Osteoblast (primary cell): ENCODE results near the gene EHD4. TPM values are rescaled to one million over a fixed set of nuclear protein-coding genes. Genes with fewer than 3 reads are reported as not detected.
A peak's percentile ranks its signal among the peaks of the same experiment; 100 is the strongest.

Source experiments
- DNase-seq: peaks from one replicate; pipeline ENCODE4 v3.0.0; 2011; ENCODE audit warnings: low spot score, mixed read lengths; ENCODE audit not compliant: insufficient read length; ENCODE audit errors: missing footprints
- H2AFZ ChIP-seq: 2 replicates; pipeline ENCODE4 v1.6.0; 2011; ENCODE audit warnings: mild to moderate bottlenecking, low read length
- H3K27ac ChIP-seq: 2 replicates; pipeline ENCODE4 v1.5.1; 2011; ENCODE audit warnings: mild to moderate bottlenecking, low read depth, low read length, moderate library complexity
- H3K27me3 ChIP-seq: 2 replicates; pipeline ENCODE4 v1.6.0; 2012; ENCODE audit warnings: mild to moderate bottlenecking, control low read depth, inconsistent platforms, low read length, moderate library complexity; ENCODE audit not compliant: insufficient read depth
- H3K36me3 ChIP-seq: 2 replicates; pipeline ENCODE4 v1.5.1; 2011; ENCODE audit warnings: mild to moderate bottlenecking, low read length, control low read depth, moderate library complexity; ENCODE audit not compliant: insufficient read depth
- H3K4me1 ChIP-seq: 2 replicates; pipeline ENCODE4 v1.5.1; 2011; ENCODE audit warnings: mild to moderate bottlenecking, low read length, control low read depth, moderate library complexity; ENCODE audit not compliant: insufficient read depth
- H3K4me2 ChIP-seq: 2 replicates; pipeline ENCODE4 v1.6.0; 2011; ENCODE audit warnings: mild to moderate bottlenecking, low read length; ENCODE audit not compliant: insufficient read depth
- H3K4me3 ChIP-seq: fragments of 200-600 bp; sonication (generic); 3 replicates; pipeline ENCODE4 v1.5.1; 2012; ENCODE audit warnings: mild to moderate bottlenecking, low read length, inconsistent platforms; ENCODE audit not compliant: insufficient read depth
- H3K79me2 ChIP-seq: 2 replicates; pipeline ENCODE4 v1.6.0; 2012; ENCODE audit warnings: mild to moderate bottlenecking, low read length, control low read depth, inconsistent platforms; ENCODE audit not compliant: insufficient read depth
- H3K9me3 ChIP-seq: 2 replicates; pipeline ENCODE4 v1.5.1; 2011; ENCODE audit warnings: low read depth, low read length, control low read depth
- H4K20me1 ChIP-seq: 2 replicates; pipeline ENCODE4 v1.6.0; 2012; ENCODE audit warnings: mild to moderate bottlenecking, low read length, control low read depth; ENCODE audit not compliant: insufficient read depth
- total RNA-seq: library from RNA; depleted of rRNA; stranded (reverse); fragments of >200 nt; gene quantifications from 2 replicates; pipeline ENCODE4 v1.2.3, GENCODE V29; 2012
- TF ChIP-seq, protein P1 (sequence below): IDR thresholded peaks from 2 replicates; pipeline ENCODE4 v1.5.1; 2011; ENCODE audit warnings: mild to moderate bottlenecking, low read depth, low read length, moderate library complexity; ENCODE audit errors: extremely low read depth

EHD4 gene
- total RNA-seq, 1 donor = 15.9 TPM

DNA sequence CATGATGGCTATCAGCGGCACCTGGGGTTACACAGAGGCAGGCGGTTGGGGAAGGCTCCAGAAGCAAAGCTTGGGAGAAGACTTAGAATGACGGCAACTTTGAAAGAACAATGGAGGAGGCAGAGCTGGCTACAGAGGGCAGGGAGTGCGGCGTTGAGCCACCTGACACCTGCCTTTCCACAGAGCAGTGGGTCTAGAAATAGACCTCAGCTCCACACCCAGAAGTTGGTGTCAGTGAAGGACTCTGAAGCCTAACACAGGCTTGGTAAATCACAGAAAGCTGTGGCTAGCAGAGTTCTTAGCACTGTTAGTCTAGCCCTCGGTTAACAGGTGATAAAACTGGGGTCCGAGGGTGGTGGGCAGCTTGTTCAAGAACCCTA lies 23.1 kb upstream of the EHD4 start:
- TF ChIP-seq, protein P1, sequence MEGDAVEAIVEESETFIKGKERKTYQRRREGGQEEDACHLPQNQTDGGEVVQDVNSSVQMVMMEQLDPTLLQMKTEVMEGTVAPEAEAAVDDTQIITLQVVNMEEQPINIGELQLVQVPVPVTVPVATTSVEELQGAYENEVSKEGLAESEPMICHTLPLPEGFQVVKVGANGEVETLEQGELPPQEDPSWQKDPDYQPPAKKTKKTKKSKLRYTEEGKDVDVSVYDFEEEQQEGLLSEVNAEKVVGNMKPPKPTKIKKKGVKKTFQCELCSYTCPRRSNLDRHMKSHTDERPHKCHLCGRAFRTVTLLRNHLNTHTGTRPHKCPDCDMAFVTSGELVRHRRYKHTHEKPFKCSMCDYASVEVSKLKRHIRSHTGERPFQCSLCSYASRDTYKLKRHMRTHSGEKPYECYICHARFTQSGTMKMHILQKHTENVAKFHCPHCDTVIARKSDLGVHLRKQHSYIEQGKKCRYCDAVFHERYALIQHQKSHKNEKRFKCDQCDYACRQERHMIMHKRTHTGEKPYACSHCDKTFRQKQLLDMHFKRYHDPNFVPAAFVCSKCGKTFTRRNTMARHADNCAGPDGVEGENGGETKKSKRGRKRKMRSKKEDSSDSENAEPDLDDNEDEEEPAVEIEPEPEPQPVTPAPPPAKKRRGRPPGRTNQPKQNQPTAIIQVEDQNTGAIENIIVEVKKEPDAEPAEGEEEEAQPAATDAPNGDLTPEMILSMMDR = no peak
- peaks cover 5% of the 10 kb centered on the region for H3K27me3 ChIP-seq
- H3K79me2 ChIP-seq = no peaks in the 10 kb centered on the region
- no peak overlapping the region for H3K27ac ChIP-seq
- H4K20me1 ChIP-seq = no peaks in the 10 kb centered on the region
- no peak overlapping the region for H2AFZ ChIP-seq
- no peaks in the 10 kb centered on the region for H3K4me1 ChIP-seq
- no peaks in the 10 kb centered on the region for H3K36me3 ChIP-seq
- DNase-seq = no peak
- H3K4me2 ChIP-seq = no peak overlapping the region
- no peaks in the 10 kb centered on the region for H3K9me3 ChIP-seq
- H3K4me3 ChIP-seq = no peak overlapping the region

DNA sequence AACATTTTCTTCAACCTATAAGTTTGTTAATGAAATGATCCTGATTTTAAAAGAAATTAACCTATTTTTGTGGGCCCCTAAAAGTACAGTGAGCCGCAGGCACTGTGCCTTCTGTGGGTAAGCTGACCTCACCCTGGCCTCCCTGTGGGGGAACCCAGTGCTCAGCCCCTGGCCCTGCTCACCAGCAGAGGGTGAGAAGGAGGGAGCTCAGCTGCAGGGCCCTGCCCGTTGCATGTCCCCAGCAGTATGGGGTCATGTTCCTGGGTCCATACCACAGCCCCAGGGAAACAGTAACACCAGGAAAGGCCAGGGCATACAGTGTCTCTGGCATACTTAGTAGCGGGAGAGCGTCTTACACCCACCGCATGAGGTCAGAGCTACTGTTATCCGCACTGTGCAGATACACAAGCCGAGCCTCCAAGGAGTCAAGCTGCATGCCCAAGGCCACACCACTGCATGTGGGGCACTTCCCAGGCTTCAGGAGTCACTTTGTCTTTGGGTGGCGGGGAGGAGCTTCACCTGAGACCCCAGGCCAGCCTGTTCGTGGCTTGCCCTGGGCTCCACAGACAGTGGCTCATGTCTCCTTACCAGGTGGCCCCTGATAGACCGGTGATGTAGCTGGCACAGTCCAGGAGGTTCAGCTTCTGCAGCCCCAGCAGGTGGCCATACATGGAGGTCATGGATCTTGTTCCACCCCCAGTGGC lies 22.6 kb upstream of the EHD4 start:
- Histone ChIP-seq H3K79me2 (no peaks in the 10 kb centered on the region), H3K4me2 (no peak overlapping the region), H3K27ac (no peak overlapping the region), H4K20me1 (no peaks in the 10 kb centered on the region), H3K4me3 (no peak overlapping the region), H2AFZ (no peak overlapping the region), H3K4me1 (no peaks in the 10 kb centered on the region), H3K36me3 (no peaks in the 10 kb centered on the region), H3K9me3 (no peaks in the 10 kb centered on the region), H3K27me3 (peaks cover 10% of the 10 kb centered on the region)
- peak; percentile 45 for DNase-seq
- TF ChIP-seq, protein P1 = no peak

DNA sequence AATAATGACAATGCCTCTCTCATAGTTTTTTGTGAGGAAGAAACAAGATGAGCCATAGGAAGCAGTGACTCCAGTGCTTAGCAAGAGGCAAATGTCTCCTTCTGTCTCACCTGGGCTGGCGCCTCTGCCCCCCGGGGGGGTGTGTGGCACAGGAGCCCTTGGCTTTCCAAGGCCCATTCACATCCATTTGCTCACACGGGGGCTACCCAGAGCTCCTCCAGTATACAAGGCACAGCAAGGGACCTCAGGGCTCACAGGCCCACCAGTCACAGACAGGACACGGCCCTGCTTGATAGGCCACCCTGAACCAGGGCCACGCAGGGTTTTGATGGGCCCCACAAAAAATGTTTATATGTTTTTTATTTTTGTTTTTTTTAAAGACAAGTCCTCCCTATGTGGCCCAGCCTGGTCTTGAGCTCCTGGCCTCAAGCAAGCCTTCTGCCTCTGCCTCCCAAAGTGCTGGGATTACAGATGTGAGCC lies 21.9 kb upstream of the EHD4 start:
- no peak overlapping the region for H3K4me2 ChIP-seq
- DNase-seq = peak; percentile 36
- no peak overlapping the region for H3K27ac ChIP-seq
- H3K4me1 ChIP-seq = no peaks in the 10 kb centered on the region
- H3K36me3 ChIP-seq = no peaks in the 10 kb centered on the region
- no peaks in the 10 kb centered on the region for H3K9me3 ChIP-seq
- H3K27me3 ChIP-seq = peaks cover 10% of the 10 kb centered on the region
- H3K79me2 ChIP-seq = no peaks in the 10 kb centered on the region
- no peaks in the 10 kb centered on the region for H4K20me1 ChIP-seq
- H3K4me3 ChIP-seq = no peak overlapping the region
- no peak overlapping the region for H2AFZ ChIP-seq
- TF ChIP-seq, protein P1 = no peak

DNA sequence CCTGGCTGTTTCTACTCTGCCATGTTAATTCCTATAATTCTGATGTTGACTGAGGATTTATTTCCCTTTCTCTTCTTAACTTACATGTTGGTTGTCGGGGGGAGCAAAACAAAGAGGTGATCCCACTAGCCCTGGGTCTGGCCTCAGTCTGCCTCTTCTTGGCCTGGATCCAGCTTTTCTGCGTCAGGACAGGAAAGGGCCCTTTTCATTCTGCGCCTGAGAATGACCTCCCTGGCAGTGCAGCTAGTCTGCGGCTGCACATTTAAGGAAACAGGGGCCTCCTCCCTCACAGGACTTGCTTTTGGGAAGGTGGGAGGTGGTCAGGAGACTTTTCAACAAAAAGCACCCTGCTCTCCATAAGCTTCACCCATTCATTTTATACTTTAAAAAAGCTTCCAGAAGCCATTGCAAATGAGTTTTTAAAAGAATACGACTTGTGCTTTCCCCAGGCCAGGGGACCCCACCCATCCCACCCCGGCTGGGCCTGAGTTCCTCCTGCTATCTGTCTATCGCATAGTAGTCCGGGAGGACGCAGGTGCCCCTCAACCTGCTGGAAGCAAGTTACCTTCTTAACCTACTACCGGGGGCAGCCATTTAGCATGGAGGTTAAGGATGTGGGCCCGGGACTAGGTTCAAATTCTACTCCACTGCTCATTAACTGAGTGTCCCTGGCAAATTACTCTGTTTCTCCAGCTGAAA lies 21.3 kb upstream of the EHD4 start:
- no peak overlapping the region for H3K4me3 ChIP-seq
- H3K27me3 ChIP-seq = peaks cover 6% of the 10 kb centered on the region
- no peak overlapping the region for H3K27ac ChIP-seq
- no peak overlapping the region for H3K4me2 ChIP-seq
- no peak overlapping the region for H2AFZ ChIP-seq
- H3K9me3 ChIP-seq = no peaks in the 10 kb centered on the region
- no peaks in the 10 kb centered on the region for H3K79me2 ChIP-seq
- no peaks in the 10 kb centered on the region for H4K20me1 ChIP-seq
- TF ChIP-seq, protein P1 = no peak
- no peaks in the 10 kb centered on the region for H3K4me1 ChIP-seq
- no peaks in the 10 kb centered on the region for H3K36me3 ChIP-seq
- DNase-seq = peak; percentile 60
